Left lung (tissue), 10 donors: Measurements from ENCODE around the gene ETV2. TPM values are rescaled to one million over a fixed set of nuclear protein-coding genes. Genes with fewer than 3 reads are reported as not detected.

Experiments used
- ATAC-seq: fragments of 200-7000 bp; cut with Tn5 transposase; one replicate; pipeline ENCODE4 v1.9.1; 2020; ENCODE audit warnings: moderate library complexity
- DNase-seq, 4 donors: peaks; one replicate each; pipeline ENCODE4 v3.0.0-alpha.2; 2013 to 2020
- H3K27ac ChIP-seq, 2 donors: fragments of 200-600 bp; sonication (generic) in 1 of 2; one replicate each; pipeline versions ENCODE4 v1.5.0 to v1.8.0; 2020 to 2021
- H3K27me3 ChIP-seq, 2 donors: fragments of 200-600 bp; sonication (generic) in 1 of 2; one replicate each; pipeline versions ENCODE4 v1.5.0 to v1.8.0; 2020 to 2021
- H3K36me3 ChIP-seq, 2 donors: fragments of 200-600 bp; sonication (generic) in 1 of 2; one replicate each; pipeline versions ENCODE4 v1.5.0 to v1.8.0; 2020 to 2021
- H3K4me1 ChIP-seq, 2 donors: fragments of 200-600 bp; one replicate each; pipeline ENCODE4 v1.8.0; 2021
- H3K4me3 ChIP-seq, 2 donors: fragments of 200-600 bp; sonication (generic) in 1 of 2; one replicate each; pipeline versions ENCODE4 v1.5.0 to v1.8.0; 2020 to 2021; ENCODE audit warnings: mild to moderate bottlenecking in 1 of 2
- H3K9me3 ChIP-seq, 2 donors: fragments of 200-600 bp; sonication (generic) in 1 of 2; one replicate each; pipeline versions ENCODE4 v1.5.0 to v1.8.0; 2020 to 2021
- intact Hi-C, 2 donors: fragments of 100-400 bp; cut with DNase I; formaldehyde crosslinking; loops; one replicate each; pipeline versions ENCODE4 v1.11.2 to v1.14.2; 2022
- polyA plus RNA-seq, 6 donors: library from polyadenylated mRNA; unstranded; fragments of 120-200 nt; gene quantifications; one replicate each; pipeline ENCODE4 v1.2.1, GENCODE V29; 2013; ENCODE audit not compliant: insufficient read length in 6 of 6
- total RNA-seq, 2 donors: library from RNA; stranded (reverse); fragmentation: NEBNext Ultra II Directional; extraction: Animal tissue kit (Norgen Biotek cat#: 25700); gene quantifications; one replicate each; pipeline ENCODE4 v1.2.1, GENCODE V29; 2021
- TF ChIP-seq, protein P1 (sequence below), 2 donors: fragments of 200-600 bp; sonication (generic) in 1 of 2; IDR thresholded peaks; one replicate each; pipeline versions ENCODE4 v1.5.0 to v1.8.0; 2021; ENCODE audit warnings: antibody characterized with exemption in 2 of 2
- donor health status: DM: no; HTN: yes; CAD: no.
- donor health status: DM: no; HTN: no; CAD: no.

Gene ETV2
- total and polyA plus RNA-seq, 8 donors = 0.79 to 3.5 (median 2.1) TPM

- intact Hi-C loops = no loop called here
- peak; percentile 76 for ATAC-seq
Observed at GRCh38 chr19:35643255-35644205, 2.0 kb downstream of the ETV2 start.

GRCh38 chr19:35644206-35644986 lies 2.9 kb downstream of the ETV2 start:
- H3K4me1 ChIP-seq = peaks cover 9 to 51% of the 10 kb centered on the region in 2 donors
- peak overlapping the region; percentile 44 to 73 for H3K4me3 ChIP-seq
- peak overlapping the region; percentile 87 to 91 for H3K27ac ChIP-seq
- intact Hi-C loops = no loop called here
- no peaks in the 10 kb centered on the region for H3K36me3 ChIP-seq
- TF ChIP-seq, protein P1, sequence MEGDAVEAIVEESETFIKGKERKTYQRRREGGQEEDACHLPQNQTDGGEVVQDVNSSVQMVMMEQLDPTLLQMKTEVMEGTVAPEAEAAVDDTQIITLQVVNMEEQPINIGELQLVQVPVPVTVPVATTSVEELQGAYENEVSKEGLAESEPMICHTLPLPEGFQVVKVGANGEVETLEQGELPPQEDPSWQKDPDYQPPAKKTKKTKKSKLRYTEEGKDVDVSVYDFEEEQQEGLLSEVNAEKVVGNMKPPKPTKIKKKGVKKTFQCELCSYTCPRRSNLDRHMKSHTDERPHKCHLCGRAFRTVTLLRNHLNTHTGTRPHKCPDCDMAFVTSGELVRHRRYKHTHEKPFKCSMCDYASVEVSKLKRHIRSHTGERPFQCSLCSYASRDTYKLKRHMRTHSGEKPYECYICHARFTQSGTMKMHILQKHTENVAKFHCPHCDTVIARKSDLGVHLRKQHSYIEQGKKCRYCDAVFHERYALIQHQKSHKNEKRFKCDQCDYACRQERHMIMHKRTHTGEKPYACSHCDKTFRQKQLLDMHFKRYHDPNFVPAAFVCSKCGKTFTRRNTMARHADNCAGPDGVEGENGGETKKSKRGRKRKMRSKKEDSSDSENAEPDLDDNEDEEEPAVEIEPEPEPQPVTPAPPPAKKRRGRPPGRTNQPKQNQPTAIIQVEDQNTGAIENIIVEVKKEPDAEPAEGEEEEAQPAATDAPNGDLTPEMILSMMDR (IDR thresholded peaks at IDR 0.05) = no peak
- ATAC-seq = peak; percentile 90
- no peaks in the 10 kb centered on the region for H3K27me3 ChIP-seq
- DNase-seq = peak; percentile 87 to 99 (median 97)
- H3K9me3 ChIP-seq = no peaks in the 10 kb centered on the region

More at GRCh38 chr19:35643255-35644205, 2.0 kb downstream of the ETV2 start:
- no peaks in the 10 kb centered on the region for H3K36me3 ChIP-seq
- TF ChIP-seq, protein P1 (IDR thresholded peaks at IDR 0.05) = no peak
- peak overlapping the region; percentile 44 to 73 for H3K4me3 ChIP-seq
- peak; percentile 87 to 96 (median 91) for DNase-seq
- H3K27me3 ChIP-seq = no peaks in the 10 kb centered on the region
- H3K4me1 ChIP-seq = peaks cover 3 to 42% of the 10 kb centered on the region in 2 donors
- peak overlapping the region; percentile 87 to 91 for H3K27ac ChIP-seq
- H3K9me3 ChIP-seq = no peaks in the 10 kb centered on the region

GRCh38 chr19:35644987-35645679 lies 3.6 kb downstream of the ETV2 start:
- TF ChIP-seq, protein P1 (IDR thresholded peaks at IDR 0.05) = no peak
- no peaks in the 10 kb centered on the region for H3K9me3 ChIP-seq
- H3K27ac ChIP-seq = peak overlapping the region; percentile 87 to 91
- no peaks in the 10 kb centered on the region for H3K36me3 ChIP-seq
- DNase-seq (peak; percentile 56 to 94 (median 80)), ATAC-seq (peak; percentile 24)
- intact Hi-C loops = no loop called here
- no peaks in the 10 kb centered on the region for H3K27me3 ChIP-seq
- H3K4me1 ChIP-seq = peaks cover 9 to 58% of the 10 kb centered on the region in 2 donors
- peak overlapping the region; percentile 44 to 73 for H3K4me3 ChIP-seq

DNA sequence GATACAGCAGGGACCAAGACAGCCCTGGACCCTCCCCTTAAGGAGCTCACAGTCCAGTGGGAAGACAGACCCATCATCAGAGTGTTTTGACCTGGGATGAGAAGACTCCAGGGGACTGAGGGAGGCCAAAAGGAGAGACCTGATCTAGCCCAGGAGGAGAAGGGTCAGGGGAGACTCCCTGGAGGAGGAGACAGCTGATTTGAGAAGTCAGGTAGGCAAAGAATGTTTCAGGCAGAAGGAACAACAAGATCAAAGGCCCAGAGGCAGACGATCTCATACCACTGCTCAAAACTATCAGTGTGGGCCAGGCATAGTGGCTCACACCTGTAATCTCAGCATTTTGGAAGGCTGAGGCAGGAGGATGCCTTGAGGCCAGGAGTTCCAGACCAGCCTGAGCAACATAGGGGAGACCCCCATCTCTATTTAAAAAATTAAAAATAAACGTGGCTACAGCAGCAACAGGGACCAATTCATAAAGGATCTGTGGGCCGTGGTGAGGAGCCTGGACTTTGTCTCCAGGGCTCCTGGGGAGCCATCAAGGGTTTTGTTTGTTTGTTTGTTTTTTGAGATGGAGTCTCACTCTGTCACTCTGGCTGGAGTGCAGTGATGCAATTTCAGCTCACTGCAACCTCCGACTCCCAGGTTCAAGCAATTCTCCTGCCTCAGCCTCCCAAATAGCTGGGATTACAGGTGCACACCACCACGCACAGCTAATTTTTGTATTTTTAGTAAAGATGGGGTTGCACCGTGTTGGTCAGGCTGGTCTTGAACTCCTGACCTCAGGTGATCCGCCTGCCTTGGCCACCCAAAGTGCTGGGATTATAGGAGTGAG lies 4.4 kb downstream of the ETV2 start:
- ATAC-seq (no peak), DNase-seq (peak in 1 of 4 donors; percentile 6)
- Histone ChIP-seq H3K4me3 (no peak overlapping the region), H3K27me3 (no peaks in the 10 kb centered on the region), H3K4me1 (peaks cover 9 to 64% of the 10 kb centered on the region in 2 donors), H3K27ac (peak overlapping the region; percentile 87 to 91), H3K9me3 (no peaks in the 10 kb centered on the region), H3K36me3 (peaks cover 0 to 3% of the 10 kb centered on the region in 2 donors)
- intact Hi-C loops = no loop called here
- TF ChIP-seq, protein P1 (IDR thresholded peaks at IDR 0.05) = no peak
